ENCODE results near the gene TMEM253. TPM values are rescaled to one million over a fixed set of nuclear protein-coding genes. Genes with fewer than 3 reads are reported as not detected.

TMEM253 gene
- total and polyA plus RNA-seq, 2 donors (not counting 1 experiment from before 2014, with no cell fraction given): 0.11 TPM; not detected in 1

GRCh38 chr14:21054768-21055145 is 46.1 kb upstream of the TMEM253 start:
- Histone ChIP-seq H3K4me3 (replicated peaks in 1 of 4; ENCODE audit: control extremely low read depth in 1 of 4, insufficient read depth in 1 of 4, low read depth in 3 of 4, low read length in 4 of 4) (no peak overlapping the region), H3K4me1 (ENCODE audit: control insufficient read depth, extremely low read depth, insufficient read depth, low read length) (no peaks in the 10 kb centered on the region), H3K9ac (ENCODE audit: insufficient read depth, low read length) (no peak overlapping the region), H3K9me3 (ENCODE audit: control insufficient read depth, insufficient read depth, low read depth, low read length) (no peaks in the 10 kb centered on the region), H4K20me1 (ENCODE audit: control insufficient read depth, extremely low read depth, insufficient read depth, low read length) (no peaks in the 10 kb centered on the region), H2AFZ (ENCODE audit: low read length) (no peak overlapping the region), H3K4me2 (ENCODE audit: extremely low read depth, insufficient read depth, low read length) (no peak overlapping the region), H3K79me2 (ENCODE audit: control insufficient read depth, insufficient read depth, low read length) (no peaks in the 10 kb centered on the region), H3K27ac (ENCODE audit: insufficient read depth, low read length) (no peak overlapping the region), H3K36me3 (ENCODE audit: control insufficient read depth, insufficient read depth, low read length) (no peaks in the 10 kb centered on the region), H3K27me3 (ENCODE audit: control insufficient read depth, insufficient read depth, low read length) (no peaks in the 10 kb centered on the region)
- no peak for DNase-seq (ENCODE audit: low read depth in 2 of 2)
- TF ChIP-seq CTCF (conservative IDR thresholded peaks at IDR 0.05 in 1 of 2, IDR thresholded peaks at IDR 0.05 in 1 of 2; ENCODE audit: low read depth in 1 of 2, low read length in 2 of 2) (no peak), EZH2 (IDR thresholded peaks at IDR 0.05; ENCODE audit: low read length, missing control alignments) (no peak)

DNA sequence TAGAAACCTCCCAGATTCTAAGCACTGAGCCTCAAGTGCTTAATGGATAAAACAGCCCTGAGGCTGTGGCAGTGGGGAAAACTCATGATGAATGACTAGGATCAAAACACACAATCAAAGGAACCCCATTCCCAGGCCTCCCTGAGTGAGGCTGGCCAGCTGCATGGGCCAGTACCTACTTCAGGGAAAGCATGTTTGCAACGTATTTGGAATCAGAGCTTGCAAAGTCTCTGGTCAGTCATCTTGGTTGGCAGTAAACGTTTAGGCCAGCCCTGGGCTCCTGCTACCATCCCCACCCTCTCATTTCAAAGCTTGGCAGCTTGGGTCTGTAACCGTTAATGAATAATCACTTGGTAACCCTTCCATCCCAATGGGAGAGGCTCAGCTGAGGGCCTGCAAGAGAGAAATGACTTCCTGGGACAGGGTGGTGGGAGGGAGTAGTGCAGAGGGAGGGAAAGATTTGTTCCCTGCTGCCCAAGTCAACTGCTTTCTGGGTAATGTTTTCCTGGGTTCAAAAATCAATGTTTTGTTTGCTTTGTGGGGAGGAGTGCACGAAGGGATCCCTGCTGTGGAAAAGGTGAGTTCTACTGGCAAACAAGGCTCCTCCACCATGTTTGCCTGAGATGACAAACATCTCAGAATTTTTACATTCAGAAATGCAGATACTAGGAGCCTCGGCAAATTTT is 45.3 kb upstream of the TMEM253 start:
- Histone ChIP-seq H3K36me3 (ENCODE audit: control insufficient read depth, insufficient read depth, low read length) (no peaks in the 10 kb centered on the region), H2AFZ (ENCODE audit: low read length) (no peak overlapping the region), H3K9me3 (ENCODE audit: control insufficient read depth, insufficient read depth, low read depth, low read length) (no peaks in the 10 kb centered on the region), H3K9ac (ENCODE audit: insufficient read depth, low read length) (no peak overlapping the region), H4K20me1 (ENCODE audit: control insufficient read depth, extremely low read depth, insufficient read depth, low read length) (no peaks in the 10 kb centered on the region), H3K27ac (ENCODE audit: insufficient read depth, low read length) (no peak overlapping the region), H3K4me1 (ENCODE audit: control insufficient read depth, extremely low read depth, insufficient read depth, low read length) (no peaks in the 10 kb centered on the region), H3K79me2 (ENCODE audit: control insufficient read depth, insufficient read depth, low read length) (no peaks in the 10 kb centered on the region), H3K27me3 (ENCODE audit: control insufficient read depth, insufficient read depth, low read length) (peaks cover 3% of the 10 kb centered on the region), H3K4me3 (replicated peaks in 1 of 4; ENCODE audit: control extremely low read depth in 1 of 4, insufficient read depth in 1 of 4, low read depth in 3 of 4, low read length in 4 of 4) (no peak overlapping the region), H3K4me2 (ENCODE audit: extremely low read depth, insufficient read depth, low read length) (no peak overlapping the region)
- DNase-seq (ENCODE audit: low read depth in 2 of 2): no peak
- TF ChIP-seq CTCF (conservative IDR thresholded peaks at IDR 0.05 in 1 of 2, IDR thresholded peaks at IDR 0.05 in 1 of 2; ENCODE audit: low read depth in 1 of 2, low read length in 2 of 2) (no peak), EZH2 (IDR thresholded peaks at IDR 0.05; ENCODE audit: low read length, missing control alignments) (no peak)

GRCh38 chr14:21056520-21057163 is 44.2 kb upstream of the TMEM253 start:
- no peak for TF ChIP-seq EZH2 (IDR thresholded peaks at IDR 0.05; ENCODE audit: low read length, missing control alignments)
- TF ChIP-seq CTCF (conservative IDR thresholded peaks at IDR 0.05 in 1 of 2, IDR thresholded peaks at IDR 0.05 in 1 of 2; ENCODE audit: low read depth in 1 of 2, low read length in 2 of 2): no peak
- no peak for DNase-seq (ENCODE audit: low read depth in 2 of 2)

More at GRCh38 chr14:21056520-21057163, 44.2 kb upstream of the TMEM253 start:
- H3K79me2 ChIP-seq (ENCODE audit: control insufficient read depth, insufficient read depth, low read length): no peaks in the 10 kb centered on the region
- no peaks in the 10 kb centered on the region for H3K9me3 ChIP-seq (ENCODE audit: control insufficient read depth, insufficient read depth, low read depth, low read length)
- H4K20me1 ChIP-seq (ENCODE audit: control insufficient read depth, extremely low read depth, insufficient read depth, low read length): no peaks in the 10 kb centered on the region
- no peak overlapping the region for H3K4me2 ChIP-seq (ENCODE audit: extremely low read depth, insufficient read depth, low read length)
- H3K27ac ChIP-seq (ENCODE audit: insufficient read depth, low read length): no peak overlapping the region
- no peak overlapping the region for H3K4me3 ChIP-seq (replicated peaks in 1 of 4; ENCODE audit: control extremely low read depth in 1 of 4, insufficient read depth in 1 of 4, low read depth in 3 of 4, low read length in 4 of 4)
- peaks cover 8% of the 10 kb centered on the region for H3K27me3 ChIP-seq (ENCODE audit: control insufficient read depth, insufficient read depth, low read length)
- H3K36me3 ChIP-seq (ENCODE audit: control insufficient read depth, insufficient read depth, low read length): no peaks in the 10 kb centered on the region
- no peak overlapping the region for H3K9ac ChIP-seq (ENCODE audit: insufficient read depth, low read length)
- H2AFZ ChIP-seq (ENCODE audit: low read length): no peak overlapping the region
- no peaks in the 10 kb centered on the region for H3K4me1 ChIP-seq (ENCODE audit: control insufficient read depth, extremely low read depth, insufficient read depth, low read length)
